A549 treated with ZK216348 at 1 μM for 4 hours (cell line): Measurements from ENCODE around the gene PER1. TPM values are rescaled to one million over a fixed set of nuclear protein-coding genes. Genes with fewer than 3 reads are reported as not detected.

ENCODE experiments used
- total RNA-seq: library from RNA; stranded (reverse); fragments of 200-300 nt; extraction: Qiagen RNA extraction; gene quantifications from 5 replicates; pipeline ENCODE4 v1.2.3, GENCODE V29; 2022; ENCODE audit warnings: low read depth

The PER1 gene
- 26.4 to 39.3 TPM (median 37.0 TPM) in 5 replicates for total RNA-seq

GRCh38 chr17:8152112-8152775 is at the start of gene PER1:
Gene PER1, minus strand, starts transcription at chr17:8152404. Its CDS starts 1,698 bp downstream, at chr17:8150706.

GRCh38 chr17:8189711-8190477 is 37.7 kb upstream of the PER1 start, which contains the start of gene BORCS6:
Gene BORCS6, minus strand, starts transcription at chr17:8190180. Its CDS starts 40 bp downstream, at chr17:8190140.

GRCh38 chr17:8176197-8176940 is 24.2 kb upstream of the PER1 start, which contains the start of gene TMEM107:
Gene TMEM107, minus strand, starts transcription at chr17:8176380. Its CDS starts 94 bp downstream, at chr17:8176286.

GRCh38 chr17:8162233-8162996 is 10.2 kb upstream of the PER1 start, which contains the start of gene VAMP2:
Gene VAMP2, minus strand, starts transcription at chr17:8162948. Its CDS starts 69 bp downstream, at chr17:8162879.

GRCh38 chr17:8123695-8124349 is 28.4 kb downstream of the PER1 start, which contains the start of gene HES7:
Gene HES7, minus strand, starts transcription at chr17:8124106. Its CDS starts 22 bp downstream, at chr17:8124084.

GRCh38 chr17:8117980-8118768 is 34.0 kb downstream of the PER1 start, which contains the start of gene ALOXE3:
Gene ALOXE3, minus strand, starts transcription at chr17:8118514. Its CDS starts 524 bp downstream, at chr17:8117990.

Other genes starting within 250 kb of the PER1 start
- gene RNF227, start 236.1 kb downstream of the PER1 start, total RNA-seq, result 0.99 to 1.7 TPM (median 1.3 TPM) in 5 replicates
- 1.8 to 4.1 TPM (median 2.5 TPM) in 5 replicates for gene KCNAB3, start 222.5 kb downstream of the PER1 start, total RNA-seq
- 313 to 386 TPM (median 328 TPM) in 5 replicates for gene TRAPPC1, start 220.5 kb downstream of the PER1 start, total RNA-seq
- gene CNTROB, start 220.2 kb downstream of the PER1 start, total RNA-seq, result 35.7 to 46.0 TPM (median 44.6 TPM) in 5 replicates
- gene GUCY2D, start 149.8 kb downstream of the PER1 start, total RNA-seq, result not detected in 5 replicates
- 0.12 TPM in 1 of 5 replicates, not detected in the others for gene ALOX15B, start 113.3 kb downstream of the PER1 start, total RNA-seq
- gene ALOX12B, start 64.7 kb downstream of the PER1 start, total RNA-seq, result 1.1 to 2.3 TPM (median 1.6 TPM) in 5 replicates
- 5.6 to 9.2 TPM (median 8.1 TPM) in 5 replicates for gene ALOXE3, start 33.9 kb downstream of the PER1 start, total RNA-seq
- 1.1 to 5.5 TPM (median 4.0 TPM) in 5 replicates for gene HES7, start 28.3 kb downstream of the PER1 start, total RNA-seq
- gene VAMP2, start 10.5 kb upstream of the PER1 start, total RNA-seq, result 27.1 to 33.9 TPM (median 29.7 TPM) in 5 replicates
- gene TMEM107, start 24.0 kb upstream of the PER1 start, total RNA-seq, result 15.1 to 23.5 TPM (median 21.6 TPM) in 5 replicates
- gene BORCS6, start 37.8 kb upstream of the PER1 start, total RNA-seq, result 4.3 to 9.6 TPM (median 8.8 TPM) in 5 replicates
- 144 to 164 TPM (median 152 TPM) in 5 replicates for gene AURKB, start 58.2 kb upstream of the PER1 start, total RNA-seq
- gene CTC1, start 95.7 kb upstream of the PER1 start, total RNA-seq, result 13.3 to 21.2 TPM (median 15.6 TPM) in 5 replicates
- gene PFAS, start 96.9 kb upstream of the PER1 start, total RNA-seq, result 25.9 to 60.8 TPM (median 51.2 TPM) in 5 replicates
- gene RANGRF, start 136.3 kb upstream of the PER1 start, total RNA-seq, result 36.3 to 46.3 TPM (median 43.7 TPM) in 5 replicates
- gene SLC25A35, start 143.0 kb upstream of the PER1 start, total RNA-seq, result 5.3 to 9.0 TPM (median 7.2 TPM) in 5 replicates
- not detected in 5 replicates for gene ARHGEF15, start 157.8 kb upstream of the PER1 start, total RNA-seq
- not detected in 5 replicates for gene ODF4, start 187.4 kb upstream of the PER1 start, total RNA-seq
- 3,373 to 4,858 TPM (median 3,831 TPM) in 5 replicates for gene RPL26, start 230.8 kb upstream of the PER1 start, total RNA-seq
- not detected in 5 replicates for gene RNF222, start 245.4 kb upstream of the PER1 start, total RNA-seq